Kasumi-1 (cell line): ENCODE data around the gene ASPN.

ENCODE experiments used
- DNase-seq, 2 experiments: peaks; one replicate each; lab custom pipeline; 2025; lab: John Stamatoyannopoulos, UW

Gene ASPN

DNA sequence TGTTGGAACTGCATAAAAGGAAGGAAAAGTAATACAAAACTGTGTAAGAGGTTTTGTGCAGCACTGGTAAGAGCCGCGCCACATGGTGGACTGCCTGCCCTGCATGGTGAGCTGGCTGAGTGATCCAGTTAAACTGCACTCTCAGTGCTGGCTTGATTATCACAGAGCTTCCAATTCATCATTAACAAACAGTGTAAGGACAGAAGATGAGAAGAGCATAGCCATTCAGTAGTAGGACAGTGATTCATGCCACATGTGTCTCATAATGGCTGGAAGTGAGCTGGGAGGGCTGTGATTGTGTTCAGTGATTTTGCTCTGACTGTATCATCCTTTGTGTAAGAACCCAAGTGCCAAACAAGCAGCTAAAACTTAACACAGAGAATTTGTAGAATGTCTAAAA is 14.1 kb downstream of the ASPN start:
- DNase-seq: no peak

DNA sequence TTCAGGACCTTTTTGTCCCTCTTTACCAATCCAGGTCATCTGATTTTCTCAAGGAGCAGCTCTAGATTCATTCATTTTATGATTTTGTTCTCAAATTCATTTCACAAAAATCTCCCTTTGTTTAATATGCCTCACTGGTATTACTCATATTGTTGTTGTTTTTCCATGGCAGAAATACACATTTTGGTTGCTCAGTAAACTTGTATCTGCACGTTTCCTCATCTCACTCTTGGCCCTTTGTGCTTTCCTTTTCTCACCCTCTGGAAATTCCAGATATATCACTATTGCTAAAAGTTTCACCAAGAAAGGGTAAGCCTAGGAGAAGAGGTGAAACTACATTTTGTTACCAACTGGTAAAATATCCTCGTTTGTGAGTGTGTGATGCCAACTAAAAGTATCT is 14.8 kb downstream of the ASPN start:
- no peak for DNase-seq

- no peak for DNase-seq
Measured at GRCh38 chr9:92467041-92467440, 15.3 kb downstream of the ASPN start.

- no peak for DNase-seq
Measured at GRCh38 chr9:92463984-92464383, 18.3 kb downstream of the ASPN start.

DNA sequence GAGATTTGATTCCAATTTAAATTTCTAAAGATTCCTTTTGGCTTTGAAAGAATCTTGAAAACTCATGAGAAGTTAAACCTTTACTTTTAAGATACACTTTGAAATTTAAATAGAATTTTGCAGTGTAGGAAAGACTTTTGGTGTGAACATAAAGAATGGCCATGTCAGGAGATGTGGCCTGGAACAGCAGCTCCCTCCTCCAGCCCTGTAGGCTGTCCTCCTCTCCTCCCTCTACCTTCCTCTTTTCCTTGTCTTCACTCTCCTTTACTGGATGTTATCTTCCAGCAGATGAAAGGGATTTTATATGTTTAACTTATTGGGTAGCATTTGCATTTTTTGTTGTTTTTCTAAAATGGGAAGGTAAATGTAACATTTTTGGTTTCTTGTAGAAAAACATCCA is 18.9 kb downstream of the ASPN start:
- DNase-seq: no peak

GRCh38 chr9:92457576-92457975 is 24.7 kb downstream of the ASPN start:
- DNase-seq: no peak

DNA sequence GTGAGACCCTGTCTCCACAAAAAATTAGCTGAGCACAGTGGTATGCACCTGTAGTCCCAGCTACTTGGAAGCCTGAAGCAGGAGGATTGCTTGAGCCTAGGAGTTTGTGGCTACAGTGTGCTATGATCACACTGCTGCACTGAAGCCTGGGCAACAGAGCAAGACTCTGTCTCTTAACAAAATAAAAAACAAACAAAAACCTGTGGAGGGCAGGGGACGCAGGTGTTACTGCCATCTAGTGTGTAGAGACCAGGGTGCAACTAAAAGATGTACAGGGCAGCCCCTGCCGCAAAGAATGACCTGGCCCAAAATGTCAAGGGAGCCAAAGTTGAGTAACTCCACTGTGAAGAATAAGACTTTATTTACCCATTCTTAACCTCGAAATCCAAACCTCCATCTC is 27.1 kb downstream of the ASPN start:
- DNase-seq: peak; percentile 19 to 37

- no peak for DNase-seq
Measured at GRCh38 chr9:92446536-92446935, 35.8 kb downstream of the ASPN start.

DNA sequence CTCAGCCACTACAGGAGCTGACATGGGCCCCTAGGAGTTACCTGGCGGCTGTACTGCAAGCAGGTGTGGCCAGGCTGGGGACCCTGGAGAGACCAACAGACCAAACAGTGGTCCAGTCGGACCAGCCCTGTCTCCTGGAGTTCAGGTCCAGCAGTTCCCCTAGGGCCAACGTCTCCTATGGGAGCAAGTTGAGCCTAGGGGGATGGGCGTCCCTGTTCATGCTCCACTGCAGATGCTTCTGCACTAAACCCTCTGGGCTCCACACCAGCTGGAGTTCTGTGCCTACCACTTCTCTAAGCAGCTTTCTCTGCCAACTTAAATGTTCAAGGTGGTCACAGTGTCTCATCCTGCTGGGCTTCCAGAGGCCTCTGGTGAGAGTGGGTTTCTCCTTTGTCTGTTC is 37.5 kb downstream of the ASPN start:
- DNase-seq: no peak

- DNase-seq: no peak
Measured at GRCh38 chr9:92440751-92441046, 41.6 kb downstream of the ASPN start.

- DNase-seq: no peak
Measured at GRCh38 chr9:92439921-92440750, 42.2 kb downstream of the ASPN start.

DNA sequence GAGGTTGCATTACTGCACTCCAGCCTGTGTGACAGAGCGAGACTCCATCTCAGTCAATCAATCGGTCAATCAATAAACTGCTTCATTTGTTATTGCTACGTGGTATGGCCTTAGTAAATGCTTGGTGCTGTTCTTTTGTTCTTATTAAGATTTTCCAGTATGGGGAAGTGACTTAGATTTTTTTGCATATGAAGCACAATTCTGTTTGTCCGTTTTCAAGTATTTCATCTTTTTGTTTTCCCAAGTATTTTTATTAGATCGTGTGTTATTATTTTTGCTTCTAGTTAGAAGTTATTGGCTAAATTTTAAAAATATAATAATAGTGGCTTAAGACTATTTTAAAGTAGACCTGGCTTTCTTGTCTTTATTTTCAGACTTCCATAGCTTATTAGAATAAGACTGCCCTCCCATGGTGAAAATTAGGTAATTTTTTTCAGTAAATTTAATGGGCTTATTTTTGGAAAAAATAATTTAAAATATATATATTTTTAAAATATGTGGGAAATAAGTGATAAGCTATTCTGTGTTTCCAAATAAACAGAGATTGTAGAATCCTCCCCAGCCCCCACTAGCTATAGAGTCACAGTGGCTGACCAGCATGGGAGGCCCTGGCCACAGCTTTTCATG is 43.3 kb downstream of the ASPN start:
- peak; percentile 20 to 59 for DNase-seq

DNA sequence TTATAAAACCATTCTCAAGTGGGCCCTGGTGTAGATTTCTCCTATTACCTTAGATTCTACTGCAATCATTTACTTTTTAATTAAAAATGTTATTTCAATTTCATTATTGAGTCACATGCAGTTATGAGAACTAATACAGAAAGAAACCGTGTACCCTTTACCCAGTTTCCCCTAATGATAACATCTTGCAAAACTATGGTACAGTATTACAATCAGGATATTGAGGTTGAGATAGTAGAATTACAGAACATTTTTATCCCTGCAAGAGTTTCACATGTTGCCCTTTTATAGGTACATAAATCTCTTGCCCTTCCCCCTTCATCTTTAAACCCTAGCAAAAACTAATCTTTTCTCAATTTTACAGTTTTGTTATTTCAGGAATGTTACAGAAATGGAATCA is 47.0 kb downstream of the ASPN start:
- DNase-seq: no peak

- no peak for DNase-seq
Measured at GRCh38 chr9:92432972-92433548, 49.2 kb downstream of the ASPN start.

DNA sequence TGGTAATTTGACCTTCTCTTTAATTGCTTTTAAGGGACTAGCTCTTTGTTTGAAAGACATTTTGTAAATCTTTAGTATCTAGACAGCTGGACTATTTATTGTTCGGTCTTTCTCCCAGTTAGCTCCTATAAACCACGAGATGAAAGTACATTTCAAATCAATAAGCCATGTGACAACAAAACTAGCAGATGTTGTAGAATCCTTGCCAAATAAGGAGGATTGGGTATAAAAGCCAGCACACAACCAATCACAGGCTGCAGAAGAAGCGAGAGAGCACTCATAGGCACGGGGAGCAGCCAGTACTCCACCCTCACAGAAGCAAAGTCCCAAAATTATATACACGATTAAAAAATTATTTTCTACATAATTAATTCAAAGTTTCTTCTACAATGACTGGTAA is 50.0 kb downstream of the ASPN start:
- DNase-seq: no peak

GRCh38 chr9:92429836-92430235 is 52.5 kb downstream of the ASPN start:
- no peak for DNase-seq

GRCh38 chr9:92426501-92427145 is 55.7 kb downstream of the ASPN start:
- DNase-seq: no peak

DNA sequence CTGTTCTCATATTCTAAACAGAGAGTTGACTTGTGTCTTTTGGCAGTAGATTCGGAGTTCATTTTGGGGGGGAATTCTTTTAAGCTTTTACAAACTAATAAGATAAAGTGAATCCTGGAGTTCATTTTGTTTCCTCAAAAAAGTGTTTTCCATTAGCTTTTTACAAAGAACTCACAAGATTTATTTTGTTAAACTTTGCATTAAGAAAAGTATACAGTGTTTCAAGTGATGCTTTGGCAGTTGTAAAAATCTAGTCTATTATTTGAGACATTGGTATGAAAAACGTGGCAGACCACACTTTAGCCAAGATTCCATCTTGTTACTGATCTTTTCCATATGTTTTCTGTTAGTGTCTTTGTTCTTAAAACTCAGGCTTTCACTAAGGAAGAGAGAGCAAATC is 56.8 kb downstream of the ASPN start:
- DNase-seq: no peak

- no peak for DNase-seq
Measured at GRCh38 chr9:92424340-92424739, 58.0 kb downstream of the ASPN start, which contains the start of gene OMD. Gene OMD, minus strand, starts transcription at chr9:92424471. Its CDS starts 6,913 bp downstream, at chr9:92417558.

DNA sequence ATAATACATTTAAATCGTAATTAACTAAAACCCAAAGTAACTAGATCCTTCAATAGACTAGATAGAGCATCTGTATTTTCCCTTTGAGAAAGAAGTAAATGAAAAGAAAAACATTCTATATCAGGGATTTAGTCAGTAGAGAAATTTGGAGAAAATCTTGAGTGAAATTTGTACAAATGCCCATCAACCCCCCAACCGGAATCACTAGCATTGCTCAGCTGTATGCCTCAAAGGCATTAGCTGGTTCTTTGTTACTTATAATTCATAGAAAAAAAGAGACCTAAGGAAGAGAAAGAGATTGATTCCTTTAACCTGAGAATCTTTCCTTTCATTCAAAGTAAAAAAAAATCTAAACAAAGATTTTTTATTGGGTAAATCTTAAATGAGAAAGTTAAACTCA is 58.7 kb downstream of the ASPN start:
- no peak for DNase-seq

- peak in 1 of 2 experiments; percentile 45 for DNase-seq
Measured at GRCh38 chr9:92422611-92423338, 59.5 kb downstream of the ASPN start.

GRCh38 chr9:92414566-92414965 is 67.7 kb downstream of the ASPN start:
- DNase-seq: peak; percentile 15 to 41
